ENCODE results near the gene PTPN20. TPM values are rescaled to one million over a fixed set of nuclear protein-coding genes. Genes with fewer than 3 reads are reported as not detected.
A peak's percentile ranks its signal among the peaks of the same experiment; 100 is the strongest.
"Not testable (repeated sequence)": the region's sequence is repeated elsewhere in the genome, so short reads cannot be mapped to it uniquely, and the experiment has no call there.

PTPN20 gene, protein sequence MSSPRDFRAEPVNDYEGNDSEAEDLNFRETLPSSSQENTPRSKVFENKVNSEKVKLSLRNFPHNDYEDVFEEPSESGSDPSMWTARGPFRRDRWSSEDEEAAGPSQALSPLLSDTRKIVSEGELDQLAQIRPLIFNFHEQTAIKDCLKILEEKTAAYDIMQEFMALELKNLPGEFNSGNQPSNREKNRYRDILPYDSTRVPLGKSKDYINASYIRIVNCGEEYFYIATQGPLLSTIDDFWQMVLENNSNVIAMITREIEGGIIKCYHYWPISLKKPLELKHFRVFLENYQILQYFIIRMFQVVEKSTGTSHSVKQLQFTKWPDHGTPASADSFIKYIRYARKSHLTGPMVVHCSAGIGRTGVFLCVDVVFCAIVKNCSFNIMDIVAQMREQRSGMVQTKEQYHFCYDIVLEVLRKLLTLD
- total RNA-seq (ENCODE audit: low replicate concordance), result 0.74 TPM in 1 of 2 replicates, not detected in the other
- long read RNA-seq, partial matches to known transcripts, result 0 of 5 reads
- long read RNA-seq, other reads (novel, unspliced or antisense), result 4 of 5 reads

DNA sequence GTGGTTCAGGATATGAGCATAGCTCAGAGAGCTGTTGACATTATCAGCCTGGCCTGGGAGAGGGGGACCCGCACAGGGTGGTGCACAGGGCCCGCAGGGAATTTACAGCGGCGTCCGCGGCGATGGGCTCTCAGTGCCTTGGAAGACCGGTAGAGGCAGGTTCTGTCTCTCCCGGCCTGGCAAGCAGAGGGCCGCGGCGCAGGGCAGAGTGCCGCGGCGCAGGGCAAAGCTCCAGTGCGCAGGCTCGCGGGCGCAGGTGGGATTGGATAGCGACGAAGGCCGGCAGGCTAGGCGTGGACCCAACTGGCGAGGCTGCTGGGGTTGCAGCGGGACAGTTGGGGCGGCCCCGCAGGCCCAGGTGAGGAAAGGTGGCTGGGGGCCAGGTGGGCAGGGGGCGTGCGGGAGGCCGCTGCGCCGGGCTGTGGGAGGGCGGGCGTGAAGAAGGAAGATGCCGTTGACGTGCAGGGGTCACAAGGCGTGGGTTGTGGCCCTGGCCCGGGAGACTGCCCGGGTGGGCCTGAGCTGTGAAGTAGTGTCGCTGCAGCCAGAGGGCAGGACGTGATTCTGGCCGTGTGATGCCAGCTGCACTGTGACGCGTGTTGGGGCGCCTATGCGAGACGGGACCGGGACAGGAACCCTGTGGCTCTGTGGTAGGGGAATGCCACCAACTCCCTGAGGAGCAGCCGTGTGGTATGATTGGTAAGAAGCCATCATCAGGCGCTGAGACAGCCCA, at the start of gene PTPN20:
Gene PTPN20, plus strand, starts transcription at position 285 of the 733 bp plus-strand sequence. CDS start 21,072 bp downstream, outside the sequence.
- not testable (repeated sequence) for H3K4me3 Mint-ChIP-seq; H3K36me3 Mint-ChIP-seq; H3K27me3 Mint-ChIP-seq; H3K9me3 Mint-ChIP-seq; H3K4me1 Mint-ChIP-seq (ENCODE audit: unreplicated experiment); H3K27ac Mint-ChIP-seq; DNase-seq (ENCODE audit: extremely low spot score, unreplicated experiment)

DNA sequence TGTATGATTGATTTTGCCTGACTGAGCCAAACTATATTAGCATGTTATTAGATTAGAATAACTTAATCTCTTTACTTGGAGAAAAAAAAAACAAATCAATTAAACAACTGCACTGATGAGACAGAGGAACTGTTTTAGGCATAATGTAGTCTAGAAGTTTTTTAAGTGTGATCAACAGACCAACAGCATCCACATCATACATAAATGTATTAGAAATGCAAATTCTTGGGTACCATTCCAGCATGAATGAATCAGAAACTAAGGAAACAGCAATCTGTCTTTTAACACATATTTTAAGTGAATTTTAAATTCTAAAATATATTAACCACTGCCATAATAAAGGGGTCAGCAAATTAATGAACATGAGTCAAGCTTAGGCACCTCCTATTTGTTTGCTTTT, 41.5 kb upstream of the PTPN20 start:
- not testable (repeated sequence) for H3K36me3 Mint-ChIP-seq; DNase-seq (ENCODE audit: extremely low spot score, unreplicated experiment); H3K27ac Mint-ChIP-seq; H3K9me3 Mint-ChIP-seq; H3K4me1 Mint-ChIP-seq (ENCODE audit: unreplicated experiment); H3K27me3 Mint-ChIP-seq; H3K4me3 Mint-ChIP-seq

DNA sequence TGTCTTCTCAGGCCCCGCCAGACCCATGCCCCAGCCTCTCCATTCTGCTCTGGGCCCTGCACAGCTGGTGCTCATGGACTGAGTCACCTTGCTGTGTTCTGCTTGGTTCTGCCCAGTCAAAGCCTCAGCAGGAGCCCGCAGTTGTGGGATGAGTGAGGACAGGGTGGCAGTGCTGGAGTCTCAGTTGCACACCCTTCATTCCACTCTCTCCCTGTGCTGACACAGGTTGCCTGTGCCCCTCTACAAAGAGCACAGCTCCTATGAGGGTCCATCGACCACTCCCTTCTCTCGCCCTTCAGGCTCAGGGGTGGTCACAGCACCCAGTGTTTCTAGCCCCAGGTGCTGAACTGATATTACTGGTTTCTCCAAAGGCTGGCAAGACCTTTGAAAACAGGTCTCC, 39.6 kb upstream of the PTPN20 start:
- not testable (repeated sequence) for H3K27me3 Mint-ChIP-seq; H3K9me3 Mint-ChIP-seq; H3K4me3 Mint-ChIP-seq; H3K4me1 Mint-ChIP-seq (ENCODE audit: unreplicated experiment); H3K36me3 Mint-ChIP-seq; DNase-seq (ENCODE audit: extremely low spot score, unreplicated experiment); H3K27ac Mint-ChIP-seq

DNA sequence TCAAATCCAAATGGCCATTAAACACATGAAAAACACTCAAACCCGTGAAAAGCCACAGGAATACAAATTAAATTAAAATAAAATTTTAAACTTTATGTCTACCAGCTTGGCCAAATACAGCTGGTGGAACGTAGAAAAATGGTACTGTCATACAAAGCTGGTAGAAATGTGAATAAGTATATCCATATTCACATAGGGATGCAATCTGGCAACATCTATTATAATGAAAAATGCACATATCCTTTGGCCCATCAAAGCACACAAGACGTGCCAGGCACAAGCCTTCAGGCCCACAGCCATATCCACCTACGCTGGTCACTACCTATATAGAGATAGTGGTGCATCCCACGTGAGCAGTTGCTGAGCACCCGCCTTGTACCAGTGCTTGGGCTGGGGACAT, 35.9 kb upstream of the PTPN20 start:
- not testable (repeated sequence) for H3K27ac Mint-ChIP-seq; H3K27me3 Mint-ChIP-seq; H3K36me3 Mint-ChIP-seq; H3K9me3 Mint-ChIP-seq; H3K4me1 Mint-ChIP-seq (ENCODE audit: unreplicated experiment); H3K4me3 Mint-ChIP-seq; DNase-seq (ENCODE audit: extremely low spot score, unreplicated experiment)

DNA sequence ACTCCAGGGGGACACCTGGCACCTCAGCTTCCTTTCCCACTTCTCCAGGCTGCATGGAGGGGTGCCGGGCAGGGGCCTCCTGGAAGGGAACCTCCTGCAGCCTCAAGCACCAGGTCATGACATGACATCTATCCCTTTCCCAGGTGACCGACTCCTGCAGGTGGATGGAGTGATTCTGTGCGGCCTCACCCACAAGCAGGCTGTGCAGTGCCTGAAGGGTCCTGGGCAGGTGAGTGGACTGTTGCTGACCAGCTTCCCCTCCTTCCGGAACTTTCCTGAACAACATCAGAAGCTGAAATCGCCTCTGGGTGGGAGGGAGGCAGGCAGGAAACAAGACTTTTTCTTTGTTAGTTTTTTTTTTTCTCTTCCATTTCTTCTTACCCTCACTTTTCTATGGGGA, 34.5 kb upstream of the PTPN20 start:
- not testable (repeated sequence) for H3K36me3 Mint-ChIP-seq; H3K9me3 Mint-ChIP-seq; H3K4me3 Mint-ChIP-seq; H3K27ac Mint-ChIP-seq; H3K27me3 Mint-ChIP-seq; DNase-seq (ENCODE audit: extremely low spot score, unreplicated experiment); H3K4me1 Mint-ChIP-seq (ENCODE audit: unreplicated experiment)

DNA sequence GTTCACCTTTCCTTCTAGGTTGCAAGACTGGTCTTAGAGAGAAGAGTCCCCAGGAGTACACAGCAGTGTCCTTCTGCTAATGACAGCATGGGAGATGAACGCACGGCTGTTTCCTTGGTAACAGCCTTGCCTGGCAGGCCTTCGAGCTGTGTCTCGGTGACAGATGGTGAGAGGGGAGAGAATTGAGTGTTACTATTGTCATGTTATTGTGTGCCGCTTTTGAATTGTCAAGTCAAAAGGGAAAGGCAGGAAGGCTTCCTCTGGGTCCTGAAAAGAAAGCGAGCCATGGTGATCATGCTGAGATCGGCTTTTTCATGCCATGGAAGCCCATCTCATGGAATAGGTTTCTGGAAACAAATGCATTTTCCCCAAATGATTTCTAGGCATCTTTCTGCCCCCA, 32.5 kb upstream of the PTPN20 start:
- DNase-seq (ENCODE audit: extremely low spot score, unreplicated experiment); H3K4me3 Mint-ChIP-seq; H3K27me3 Mint-ChIP-seq; H3K27ac Mint-ChIP-seq; H3K4me1 Mint-ChIP-seq (ENCODE audit: unreplicated experiment); H3K36me3 Mint-ChIP-seq; H3K9me3 Mint-ChIP-seq: not testable (repeated sequence)

DNA sequence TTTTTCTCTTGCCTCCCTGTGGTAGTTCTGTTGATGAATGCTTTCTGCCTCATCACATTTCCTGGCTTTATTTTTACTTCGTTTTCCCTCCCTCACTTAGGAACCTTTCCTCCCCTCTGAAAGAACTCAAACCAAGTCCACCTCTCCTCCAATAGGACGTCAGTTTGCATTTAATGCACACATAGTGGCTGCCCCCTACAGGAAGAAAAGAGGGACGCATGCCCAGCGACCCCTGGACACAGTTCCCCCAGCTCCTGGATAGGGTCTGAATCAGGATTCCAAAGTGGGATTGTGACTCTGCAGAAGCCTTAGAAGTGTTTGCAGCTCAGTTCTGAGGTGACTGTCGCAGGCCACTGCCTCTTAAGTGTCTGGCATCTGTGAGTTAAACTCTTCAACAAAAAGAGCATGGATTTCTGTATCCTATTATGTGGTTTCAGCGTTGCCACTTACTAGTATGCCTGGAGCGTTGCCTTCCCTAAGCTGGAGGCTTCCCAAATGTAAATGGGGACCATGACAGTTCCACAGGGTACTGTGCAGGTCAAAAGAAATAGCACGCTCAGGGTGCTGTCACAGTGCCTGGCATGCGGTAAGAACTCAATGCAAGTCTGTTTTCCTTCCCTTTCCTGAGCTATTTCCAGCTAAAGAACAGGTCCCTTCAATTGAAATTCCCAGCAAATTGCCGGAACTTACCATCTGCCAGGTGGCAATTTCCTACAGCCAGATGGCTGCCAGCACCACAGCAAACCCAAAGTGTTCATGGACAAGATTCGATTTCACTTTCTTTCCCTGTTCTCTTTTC, 20.2 kb upstream of the PTPN20 start:
- DNase-seq (ENCODE audit: extremely low spot score, unreplicated experiment); H3K4me3 Mint-ChIP-seq; H3K9me3 Mint-ChIP-seq; H3K36me3 Mint-ChIP-seq; H3K27ac Mint-ChIP-seq; H3K4me1 Mint-ChIP-seq (ENCODE audit: unreplicated experiment); H3K27me3 Mint-ChIP-seq: not testable (repeated sequence)
- TF ChIP-seq, protein P1, sequence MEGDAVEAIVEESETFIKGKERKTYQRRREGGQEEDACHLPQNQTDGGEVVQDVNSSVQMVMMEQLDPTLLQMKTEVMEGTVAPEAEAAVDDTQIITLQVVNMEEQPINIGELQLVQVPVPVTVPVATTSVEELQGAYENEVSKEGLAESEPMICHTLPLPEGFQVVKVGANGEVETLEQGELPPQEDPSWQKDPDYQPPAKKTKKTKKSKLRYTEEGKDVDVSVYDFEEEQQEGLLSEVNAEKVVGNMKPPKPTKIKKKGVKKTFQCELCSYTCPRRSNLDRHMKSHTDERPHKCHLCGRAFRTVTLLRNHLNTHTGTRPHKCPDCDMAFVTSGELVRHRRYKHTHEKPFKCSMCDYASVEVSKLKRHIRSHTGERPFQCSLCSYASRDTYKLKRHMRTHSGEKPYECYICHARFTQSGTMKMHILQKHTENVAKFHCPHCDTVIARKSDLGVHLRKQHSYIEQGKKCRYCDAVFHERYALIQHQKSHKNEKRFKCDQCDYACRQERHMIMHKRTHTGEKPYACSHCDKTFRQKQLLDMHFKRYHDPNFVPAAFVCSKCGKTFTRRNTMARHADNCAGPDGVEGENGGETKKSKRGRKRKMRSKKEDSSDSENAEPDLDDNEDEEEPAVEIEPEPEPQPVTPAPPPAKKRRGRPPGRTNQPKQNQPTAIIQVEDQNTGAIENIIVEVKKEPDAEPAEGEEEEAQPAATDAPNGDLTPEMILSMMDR (conservative IDR thresholded peaks at IDR 0.05), result peak; percentile 57

DNA sequence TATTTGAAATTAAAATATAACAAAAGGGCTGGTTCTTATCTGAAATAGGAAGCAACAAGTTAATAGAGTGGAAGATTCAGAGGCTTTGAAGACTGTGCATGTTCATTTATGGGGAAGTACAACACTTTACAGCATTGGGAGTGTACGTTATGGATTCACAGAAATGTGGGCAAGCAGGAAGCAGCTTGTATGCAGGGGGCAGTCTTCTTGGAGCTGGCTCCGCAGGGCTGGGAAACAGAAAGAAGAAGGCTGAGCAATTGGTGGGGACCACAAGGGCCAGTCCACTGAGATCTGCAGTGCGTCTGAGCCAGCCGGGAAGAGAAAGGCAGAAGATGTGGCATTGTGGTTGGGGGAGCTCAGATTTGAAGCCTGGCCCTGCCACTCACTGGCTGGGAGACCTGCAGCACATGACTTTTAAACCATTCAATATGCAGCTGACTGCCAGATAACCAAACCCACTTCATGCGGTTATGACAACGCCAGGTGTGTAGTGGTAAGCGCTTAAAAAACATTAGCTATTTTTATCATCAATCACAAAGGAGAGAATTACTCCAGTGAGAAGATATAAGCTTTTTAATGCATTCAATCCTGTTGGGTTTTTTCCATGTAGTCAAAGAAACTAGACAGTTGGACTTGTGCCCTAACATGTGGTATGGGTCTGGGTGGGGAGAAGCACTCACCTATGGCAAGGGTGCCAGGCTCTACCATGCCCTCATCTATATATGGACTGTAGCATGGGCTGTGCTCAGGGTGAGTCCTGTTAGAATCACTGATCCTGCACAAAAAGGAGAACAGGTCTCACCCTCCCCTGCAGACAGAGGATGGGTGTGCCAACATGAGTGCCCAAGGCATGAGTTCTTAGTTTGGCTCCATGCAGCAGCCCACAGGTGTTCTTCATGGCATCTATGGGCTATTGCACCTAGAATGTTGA, 14.2 kb upstream of the PTPN20 start:
- not testable (repeated sequence) for H3K4me3 Mint-ChIP-seq; DNase-seq (ENCODE audit: extremely low spot score, unreplicated experiment); H3K4me1 Mint-ChIP-seq (ENCODE audit: unreplicated experiment); H3K27ac Mint-ChIP-seq; H3K36me3 Mint-ChIP-seq; H3K9me3 Mint-ChIP-seq; H3K27me3 Mint-ChIP-seq

DNA sequence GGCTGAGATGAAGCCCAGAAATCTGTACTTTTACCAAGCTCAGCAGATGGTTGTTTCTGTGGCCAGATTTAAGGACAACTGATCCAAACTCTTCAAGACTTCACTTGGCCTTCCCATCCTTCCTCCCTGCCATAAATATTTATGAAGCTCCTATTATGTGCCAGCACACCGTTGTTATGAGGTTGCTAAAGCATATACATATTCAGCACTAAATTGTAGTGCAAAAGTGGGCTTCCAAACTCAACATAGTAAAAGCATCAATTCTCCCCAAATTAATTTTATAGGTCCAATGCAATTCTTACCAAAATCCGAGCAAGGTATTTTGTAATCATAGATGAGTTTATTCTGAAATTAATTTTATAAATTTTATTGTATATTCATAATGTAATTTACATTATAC, 10.0 kb upstream of the PTPN20 start:
- DNase-seq (ENCODE audit: extremely low spot score, unreplicated experiment); H3K36me3 Mint-ChIP-seq; H3K4me3 Mint-ChIP-seq; H3K27ac Mint-ChIP-seq; H3K9me3 Mint-ChIP-seq; H3K27me3 Mint-ChIP-seq; H3K4me1 Mint-ChIP-seq (ENCODE audit: unreplicated experiment): not testable (repeated sequence)

DNA sequence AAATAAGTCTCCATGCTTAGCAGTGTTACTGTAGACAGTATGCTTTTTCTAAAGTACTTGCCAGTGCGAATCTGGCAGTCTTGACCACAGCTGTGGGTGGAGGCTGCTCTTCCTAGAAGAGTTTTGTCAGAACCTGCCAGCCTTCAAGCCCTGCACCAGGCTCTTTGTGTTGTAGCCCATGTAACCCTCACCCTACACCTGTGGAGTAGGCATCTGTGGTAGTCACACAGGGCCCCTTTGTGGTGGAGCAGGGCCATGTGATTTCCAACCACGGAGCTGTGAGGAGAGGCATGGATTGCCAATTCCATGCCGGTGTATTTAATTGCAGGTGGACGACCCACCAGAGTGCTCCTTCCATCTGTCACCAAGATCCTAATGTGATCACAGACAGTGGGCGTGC, 7.4 kb upstream of the PTPN20 start:
- not testable (repeated sequence) for H3K27me3 Mint-ChIP-seq; H3K27ac Mint-ChIP-seq; H3K4me1 Mint-ChIP-seq (ENCODE audit: unreplicated experiment); H3K4me3 Mint-ChIP-seq; DNase-seq (ENCODE audit: extremely low spot score, unreplicated experiment); H3K9me3 Mint-ChIP-seq; H3K36me3 Mint-ChIP-seq

DNA sequence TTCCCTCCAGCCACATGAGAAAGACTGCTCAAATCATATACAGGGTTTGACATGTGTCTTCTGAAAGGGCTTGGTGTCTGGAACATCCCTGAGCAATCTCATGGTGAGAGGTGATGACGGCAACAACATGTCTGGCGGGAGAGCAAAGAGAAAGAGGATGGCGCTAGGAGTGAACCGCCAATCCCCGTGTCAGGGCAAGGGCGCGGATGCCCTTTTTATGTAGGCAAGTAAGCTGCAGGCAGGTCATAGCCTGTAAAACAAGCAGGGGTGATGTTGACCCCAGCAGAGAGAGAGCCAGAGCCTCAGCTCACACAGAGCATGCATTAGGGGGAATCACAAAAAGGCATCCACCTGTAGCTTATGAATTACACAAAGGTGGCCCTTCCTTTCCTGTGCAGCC, 4.9 kb upstream of the PTPN20 start:
- not testable (repeated sequence) for H3K4me1 Mint-ChIP-seq (ENCODE audit: unreplicated experiment); H3K4me3 Mint-ChIP-seq; DNase-seq (ENCODE audit: extremely low spot score, unreplicated experiment); H3K36me3 Mint-ChIP-seq; H3K27ac Mint-ChIP-seq; H3K9me3 Mint-ChIP-seq; H3K27me3 Mint-ChIP-seq
